ENCODE measurements around the gene AS3MT.

The AS3MT gene

DNA sequence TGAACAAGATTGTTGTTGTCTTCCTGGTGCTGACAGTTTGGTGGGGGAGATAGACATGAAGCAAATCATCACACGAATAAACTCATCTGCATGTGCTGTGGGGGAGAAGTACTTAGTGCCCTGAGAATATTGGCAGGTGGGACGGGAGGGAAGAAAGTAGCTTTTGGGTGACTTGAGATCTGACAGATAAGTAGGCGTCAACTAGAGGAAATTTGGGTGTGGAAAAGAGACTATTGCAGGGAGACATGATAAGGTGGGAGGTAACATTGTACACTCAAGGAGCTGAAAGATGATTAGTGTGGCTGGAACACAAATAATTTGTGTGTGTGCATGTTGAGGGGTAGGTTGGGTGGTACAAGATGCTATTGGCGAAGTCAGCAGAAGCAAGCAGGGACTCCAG lies 78.9 kb downstream of the AS3MT start:
- H3K4me3 ChIP-seq (ENCODE audit: low read depth, low read length) = no peak overlapping the region
- no peaks in the 10 kb centered on the region for H3K36me3 ChIP-seq (replicated peaks)
- DNase-seq = no peak
- H3K27me3 ChIP-seq (replicated peaks) = no peaks in the 10 kb centered on the region
- TF ChIP-seq, protein P1, sequence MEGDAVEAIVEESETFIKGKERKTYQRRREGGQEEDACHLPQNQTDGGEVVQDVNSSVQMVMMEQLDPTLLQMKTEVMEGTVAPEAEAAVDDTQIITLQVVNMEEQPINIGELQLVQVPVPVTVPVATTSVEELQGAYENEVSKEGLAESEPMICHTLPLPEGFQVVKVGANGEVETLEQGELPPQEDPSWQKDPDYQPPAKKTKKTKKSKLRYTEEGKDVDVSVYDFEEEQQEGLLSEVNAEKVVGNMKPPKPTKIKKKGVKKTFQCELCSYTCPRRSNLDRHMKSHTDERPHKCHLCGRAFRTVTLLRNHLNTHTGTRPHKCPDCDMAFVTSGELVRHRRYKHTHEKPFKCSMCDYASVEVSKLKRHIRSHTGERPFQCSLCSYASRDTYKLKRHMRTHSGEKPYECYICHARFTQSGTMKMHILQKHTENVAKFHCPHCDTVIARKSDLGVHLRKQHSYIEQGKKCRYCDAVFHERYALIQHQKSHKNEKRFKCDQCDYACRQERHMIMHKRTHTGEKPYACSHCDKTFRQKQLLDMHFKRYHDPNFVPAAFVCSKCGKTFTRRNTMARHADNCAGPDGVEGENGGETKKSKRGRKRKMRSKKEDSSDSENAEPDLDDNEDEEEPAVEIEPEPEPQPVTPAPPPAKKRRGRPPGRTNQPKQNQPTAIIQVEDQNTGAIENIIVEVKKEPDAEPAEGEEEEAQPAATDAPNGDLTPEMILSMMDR (IDR thresholded peaks at IDR 0.05; ENCODE audit: low read depth, low read length, missing control alignments) = no peak
- H3K27ac ChIP-seq = no peak overlapping the region
- in situ Hi-C loops (cut with HindIII; ENCODE audit: low pct_ligation_motif_present, low sequenced_read_pairs) = no loop called here

DNA sequence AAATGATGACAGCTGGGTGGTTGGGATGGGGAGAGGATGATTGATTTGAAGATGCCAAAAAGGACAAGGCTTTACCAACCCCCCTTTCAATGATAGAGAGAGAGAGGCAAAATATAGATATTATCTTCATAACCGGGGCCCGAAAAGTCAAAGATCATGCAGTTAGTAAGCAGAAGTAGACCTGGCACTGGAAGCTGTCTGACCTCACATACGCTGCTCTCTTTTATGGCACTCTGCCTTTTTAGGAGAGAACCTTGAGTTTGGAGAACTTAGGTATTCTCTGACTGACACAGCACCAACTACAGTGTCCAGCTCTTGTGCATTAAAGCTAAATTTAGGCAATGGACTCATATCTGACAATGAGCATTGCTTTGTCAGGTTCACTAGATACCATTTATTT lies 79.5 kb downstream of the AS3MT start:
- TF ChIP-seq, protein P1 (IDR thresholded peaks at IDR 0.05; ENCODE audit: low read depth, low read length, missing control alignments) = no peak
- Histone ChIP-seq H3K4me3 (ENCODE audit: low read depth, low read length) (no peak overlapping the region), H3K36me3 (replicated peaks) (no peaks in the 10 kb centered on the region), H3K27ac (no peak overlapping the region), H3K27me3 (replicated peaks) (no peaks in the 10 kb centered on the region)
- in situ Hi-C loops (cut with HindIII; ENCODE audit: low pct_ligation_motif_present, low sequenced_read_pairs) = no loop called here
- no peak for DNase-seq

DNA sequence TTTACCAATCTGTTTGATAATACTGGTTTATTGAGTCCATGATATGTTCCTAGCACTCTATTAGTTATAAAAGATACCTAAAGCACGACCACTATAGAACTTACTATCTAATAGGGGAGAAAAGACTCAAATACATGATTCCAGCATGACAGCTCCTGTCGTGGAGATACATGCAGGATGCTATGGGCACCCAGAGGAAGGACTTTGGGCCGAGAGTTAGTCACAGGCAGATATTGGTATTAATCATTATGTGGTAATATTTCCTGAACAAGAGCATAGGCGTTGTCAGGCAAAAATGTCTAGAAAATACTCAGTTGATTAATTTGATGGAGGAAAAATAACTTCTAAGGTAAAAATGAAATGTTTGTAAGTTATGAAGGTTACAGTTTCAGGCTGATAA lies 80.6 kb downstream of the AS3MT start:
- no peak for DNase-seq
- H3K27ac ChIP-seq = no peak overlapping the region
- H3K36me3 ChIP-seq (replicated peaks) = no peaks in the 10 kb centered on the region
- H3K27me3 ChIP-seq (replicated peaks) = no peaks in the 10 kb centered on the region
- TF ChIP-seq, protein P1 (IDR thresholded peaks at IDR 0.05; ENCODE audit: low read depth, low read length, missing control alignments) = no peak
- in situ Hi-C loops (cut with HindIII; ENCODE audit: low pct_ligation_motif_present, low sequenced_read_pairs) = no loop called here
- H3K4me3 ChIP-seq (ENCODE audit: low read depth, low read length) = no peak overlapping the region

DNA sequence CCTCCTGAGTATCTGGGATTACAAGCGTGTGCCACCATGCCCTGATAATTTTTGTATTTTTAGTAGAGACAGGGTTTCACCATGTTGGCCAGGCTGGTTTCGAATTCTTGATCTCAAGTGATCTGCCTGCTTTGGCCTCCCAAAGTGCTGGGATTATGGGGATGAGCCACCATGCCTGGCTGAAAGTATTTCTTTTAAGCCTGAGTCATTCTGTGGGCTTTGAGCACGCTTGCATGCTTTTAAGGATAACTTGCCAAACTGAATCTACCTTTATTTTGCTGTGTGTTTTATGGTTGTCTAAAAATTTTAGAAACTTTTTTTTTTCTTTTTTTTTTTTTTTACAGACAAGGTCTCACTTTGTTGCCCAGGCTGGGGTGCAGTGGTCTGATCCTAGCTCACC lies 82.0 kb downstream of the AS3MT start:
- in situ Hi-C loops (cut with HindIII; ENCODE audit: low pct_ligation_motif_present, low sequenced_read_pairs) = no loop called here
- H3K4me3 ChIP-seq (ENCODE audit: low read depth, low read length) = no peak overlapping the region
- no peaks in the 10 kb centered on the region for H3K36me3 ChIP-seq (replicated peaks)
- H3K27ac ChIP-seq = no peak overlapping the region
- no peak for DNase-seq
- H3K27me3 ChIP-seq (replicated peaks) = no peaks in the 10 kb centered on the region
- TF ChIP-seq, protein P1 (IDR thresholded peaks at IDR 0.05; ENCODE audit: low read depth, low read length, missing control alignments) = no peak
